Amniotic stem cell (primary cell): ENCODE measurements around the gene PLA2G2D.

Source experiments
- DNase-seq: peaks from one replicate; lab custom pipeline; 2025; lab: John Stamatoyannopoulos, UW

PLA2G2D gene

DNA sequence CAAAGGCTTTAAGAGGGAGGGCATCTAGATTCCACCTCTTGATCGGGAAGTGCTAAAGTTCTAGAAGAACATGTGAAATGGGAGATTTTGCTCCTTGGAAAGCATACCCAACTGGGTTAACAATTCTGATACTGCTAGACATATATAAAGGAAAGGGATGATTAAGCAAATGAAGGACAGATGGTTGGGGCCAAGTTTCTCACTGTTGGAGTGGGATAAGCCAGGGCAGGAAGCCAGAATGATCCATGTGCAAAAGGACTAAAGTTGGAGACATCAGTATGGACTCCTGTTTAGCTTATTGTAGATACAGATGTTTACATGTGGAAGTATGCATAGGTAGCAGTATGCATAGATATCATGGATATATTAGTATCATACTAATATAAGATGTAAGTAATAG lies 32.5 kb downstream of the PLA2G2D start:
- DNase-seq, result no peak

DNA sequence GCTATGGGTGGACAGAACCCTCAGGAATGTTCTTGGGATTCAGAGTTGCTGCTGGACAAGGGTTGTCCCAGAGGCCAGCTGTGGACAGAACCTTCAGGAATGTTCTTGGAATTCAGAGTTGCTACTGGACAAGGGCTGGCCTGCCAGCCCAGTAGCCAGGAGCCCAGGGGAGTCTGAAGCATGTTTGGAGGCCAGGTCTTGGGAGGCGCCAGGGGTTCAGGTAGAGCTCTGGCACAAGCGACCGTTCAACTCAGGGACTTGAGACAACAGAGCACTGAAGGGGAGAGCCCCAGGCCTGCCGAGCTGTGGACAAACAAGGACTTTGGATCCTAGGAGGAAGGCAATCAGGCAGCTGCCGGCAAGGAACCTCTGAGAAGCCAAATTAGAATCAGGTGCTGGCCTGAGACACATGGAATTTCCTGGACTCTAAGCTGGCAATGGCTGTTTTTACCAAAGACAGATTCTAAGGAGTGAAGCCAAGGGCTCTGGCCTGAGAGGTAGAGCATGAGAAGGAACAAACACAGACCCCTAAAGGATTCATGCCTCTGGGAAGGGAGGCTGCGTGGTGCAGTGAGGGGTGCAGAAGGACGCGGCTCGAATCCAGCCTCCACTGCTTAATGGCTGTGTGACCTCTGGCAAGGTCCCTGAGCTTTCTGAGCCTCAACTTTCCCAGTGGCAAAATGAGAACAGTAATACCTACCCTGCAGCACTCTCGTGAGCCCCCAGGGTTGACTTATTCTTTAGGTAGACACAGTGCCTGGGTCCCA lies 36.0 kb downstream of the PLA2G2D start:
- DNase-seq, result no peak

DNA sequence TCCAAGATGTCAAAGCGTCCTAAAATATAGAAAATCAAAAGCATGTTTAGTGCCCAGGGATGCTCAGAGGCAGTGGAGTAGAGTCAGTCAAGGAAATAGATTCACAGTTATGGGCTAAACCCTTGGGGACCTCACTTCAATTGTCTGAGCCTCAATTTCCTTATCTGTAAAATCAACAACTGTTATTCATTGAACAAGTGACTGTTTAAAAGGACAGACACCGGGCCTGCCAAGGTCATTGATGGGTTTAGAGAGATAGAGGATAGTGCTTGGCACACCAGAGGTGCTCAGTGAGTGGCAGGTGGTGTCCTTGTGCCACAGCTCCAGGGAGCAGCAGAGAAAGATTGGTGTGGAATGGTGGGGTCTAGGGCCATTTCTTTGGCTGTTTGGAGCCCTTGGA lies 36.6 kb downstream of the PLA2G2D start:
- DNase-seq, result no peak

DNA sequence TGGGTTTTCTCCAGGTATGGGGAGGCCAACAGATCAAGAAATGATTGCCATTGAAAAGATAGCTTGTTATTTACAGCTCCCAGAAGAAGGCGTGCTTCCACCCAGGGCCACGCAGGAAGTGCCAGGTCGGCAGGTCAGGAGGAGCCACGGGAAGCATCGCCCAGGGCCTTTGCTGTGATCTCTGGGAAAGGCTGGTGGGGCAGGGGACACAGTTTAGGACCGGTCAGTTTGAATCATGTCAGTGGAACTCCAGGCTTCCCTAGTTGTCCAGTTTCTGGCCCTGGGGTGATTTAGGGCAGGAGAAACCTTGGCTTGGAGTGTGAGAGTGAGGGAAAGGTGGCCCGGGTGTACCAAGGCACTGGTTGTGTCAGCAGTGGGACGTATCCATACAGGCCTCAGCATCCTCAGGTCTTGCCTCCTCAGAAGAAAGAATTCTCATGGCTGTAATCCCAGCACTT lies 38.0 kb downstream of the PLA2G2D start:
- DNase-seq, result no peak

DNA sequence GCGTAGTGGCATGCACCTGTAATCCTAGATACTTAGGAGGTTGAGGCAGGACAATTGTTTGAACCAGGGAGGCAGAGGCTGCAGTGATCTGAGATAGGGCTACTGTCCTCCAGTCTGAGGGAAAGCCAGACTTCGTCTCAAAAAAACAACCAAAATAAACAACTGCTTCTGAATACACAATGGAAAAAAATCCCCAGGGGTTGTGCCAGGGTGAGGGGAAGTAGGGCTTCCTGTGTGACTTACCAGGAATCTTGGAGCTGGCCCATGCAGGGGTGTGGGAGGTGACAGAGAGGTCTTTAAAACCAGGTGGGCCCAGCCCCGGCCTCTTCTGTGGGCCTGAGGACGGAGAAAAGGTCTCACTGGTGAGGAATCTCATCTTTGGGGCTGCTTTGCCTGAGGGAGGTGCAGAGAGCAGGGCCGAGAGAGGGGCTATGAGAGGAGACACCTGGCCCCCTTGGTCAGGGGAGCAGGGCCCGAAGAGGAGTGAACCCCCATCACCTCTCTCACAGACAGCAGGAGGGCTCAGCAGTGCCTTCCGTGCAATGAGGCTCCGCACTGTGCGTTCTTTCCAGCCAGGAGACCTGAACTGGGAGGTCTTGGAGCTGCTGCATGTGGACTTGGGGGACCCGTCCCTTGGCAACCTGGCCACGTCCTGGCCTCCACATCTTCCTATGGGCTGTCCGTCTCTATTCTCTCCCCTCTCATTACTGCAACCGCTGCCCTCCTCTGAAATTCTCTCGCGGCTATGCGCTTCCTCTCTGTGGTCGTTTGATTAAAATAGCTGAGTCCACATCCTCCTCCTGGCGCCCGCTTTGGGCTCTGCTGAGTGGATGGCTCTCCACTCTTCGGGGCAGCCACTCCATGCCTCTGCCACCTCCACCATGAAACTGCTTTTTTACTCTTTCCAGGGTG lies 38.6 kb downstream of the PLA2G2D start:
- DNase-seq, result no peak

DNA sequence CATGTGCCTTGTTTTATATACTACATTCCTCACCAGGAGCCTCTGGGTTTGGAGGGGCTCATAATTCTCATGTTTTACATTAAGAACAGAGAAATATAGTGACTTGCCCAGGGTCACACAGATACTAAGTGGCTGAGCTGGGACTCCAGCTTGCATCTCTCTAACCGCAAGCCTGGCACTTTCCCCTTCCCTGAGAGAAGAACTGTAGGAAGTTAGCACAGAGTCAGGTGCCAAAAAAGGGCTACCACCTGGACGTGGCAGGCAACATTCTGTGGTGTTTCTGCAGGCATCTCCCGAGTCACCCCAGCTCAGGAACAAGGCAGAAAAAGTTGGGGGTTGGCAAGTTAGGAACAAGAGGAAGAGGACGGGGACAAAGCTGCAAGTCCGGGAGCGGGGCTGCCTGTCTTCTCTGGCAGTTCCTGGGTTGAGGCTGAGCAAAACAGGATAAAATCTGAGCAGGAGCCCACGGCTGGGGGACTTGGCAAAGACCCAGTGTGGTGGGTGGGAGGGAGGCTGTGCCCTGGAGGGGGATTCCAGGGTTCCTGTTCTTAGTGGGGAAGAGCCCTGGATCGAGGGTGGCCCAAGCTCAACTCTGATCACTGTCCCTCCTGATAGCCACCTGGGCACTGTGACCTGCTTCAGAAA lies 39.6 kb downstream of the PLA2G2D start:
- DNase-seq, result no peak

DNA sequence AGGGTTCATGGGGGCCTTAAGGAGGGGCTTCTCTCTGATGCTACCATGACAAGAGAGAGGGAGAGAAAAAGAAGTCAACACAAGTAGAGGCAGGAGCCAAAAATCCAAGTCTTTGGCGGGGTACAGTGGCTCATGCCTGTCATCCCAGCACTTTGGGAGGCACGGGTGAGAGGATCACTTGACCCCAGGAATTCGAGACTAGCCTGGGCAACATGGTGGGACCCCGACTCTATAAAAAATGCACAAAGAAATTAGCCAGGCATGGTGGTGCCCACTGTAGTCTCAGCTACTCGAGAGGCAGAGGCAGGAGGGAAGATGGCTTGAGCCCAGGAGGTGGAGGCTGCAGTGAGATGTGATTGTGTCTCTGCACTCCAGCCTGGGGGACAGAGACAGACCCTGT lies 40.6 kb downstream of the PLA2G2D start:
- DNase-seq, result no peak

DNA sequence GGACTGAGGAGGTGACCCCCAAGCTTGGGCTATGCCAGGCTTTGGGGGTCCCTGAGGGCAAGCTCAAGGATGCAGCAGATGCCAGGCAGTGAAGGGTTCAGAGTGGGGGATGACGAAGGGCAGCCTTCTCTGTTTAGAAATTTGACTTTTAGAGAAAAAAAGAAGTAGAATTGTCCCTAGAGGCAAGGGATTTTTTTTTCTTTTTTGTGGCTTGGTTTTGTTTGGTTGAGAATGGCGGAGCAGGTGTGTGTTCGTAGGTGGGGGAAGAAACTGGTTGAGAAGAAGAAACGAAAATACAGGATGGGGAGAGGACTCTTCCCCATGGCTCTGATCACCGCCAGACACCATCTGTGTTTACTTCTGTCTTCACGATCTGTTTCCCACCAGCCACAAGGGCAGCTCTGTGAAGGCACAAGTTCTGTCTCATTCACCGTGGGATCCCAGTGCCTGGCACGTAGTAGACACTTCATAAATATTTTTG lies 41.1 kb downstream of the PLA2G2D start:
- DNase-seq, result no peak

DNA sequence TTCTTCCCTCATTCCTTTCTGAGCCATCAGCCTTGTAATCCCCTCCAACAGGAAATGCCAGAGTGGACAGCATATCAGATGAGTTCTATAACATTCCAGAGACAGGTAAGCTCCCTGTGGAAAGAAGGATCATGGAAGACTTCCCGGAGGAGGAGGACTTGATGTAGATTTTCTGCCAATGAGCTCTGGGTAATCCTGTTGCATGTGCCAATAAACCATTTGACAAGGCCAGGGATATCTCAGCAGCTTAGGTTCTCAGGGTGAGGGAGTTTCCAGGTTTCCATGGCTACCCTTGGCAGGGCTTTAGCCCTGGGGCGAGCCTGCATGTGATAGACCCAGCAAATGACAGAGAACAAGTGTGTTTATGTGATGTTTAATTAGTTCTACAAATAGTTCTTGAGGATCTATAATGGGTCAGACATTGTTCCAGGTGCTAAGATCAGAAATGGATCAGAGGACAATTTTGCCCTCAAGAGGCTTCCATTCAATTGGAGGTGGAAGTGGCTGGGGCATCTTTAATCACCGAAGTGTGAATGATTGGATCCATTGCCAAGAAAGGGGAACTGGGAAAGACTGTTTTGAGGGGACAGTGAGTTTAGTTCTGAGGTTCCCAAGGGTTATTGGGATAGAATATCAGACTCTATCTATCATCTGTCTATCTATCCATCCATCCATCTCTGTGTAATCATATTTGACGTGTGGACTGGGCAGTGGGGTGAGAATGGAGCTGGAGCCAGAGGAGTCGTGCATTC lies 42.5 kb downstream of the PLA2G2D start:
- no peak for DNase-seq

DNA sequence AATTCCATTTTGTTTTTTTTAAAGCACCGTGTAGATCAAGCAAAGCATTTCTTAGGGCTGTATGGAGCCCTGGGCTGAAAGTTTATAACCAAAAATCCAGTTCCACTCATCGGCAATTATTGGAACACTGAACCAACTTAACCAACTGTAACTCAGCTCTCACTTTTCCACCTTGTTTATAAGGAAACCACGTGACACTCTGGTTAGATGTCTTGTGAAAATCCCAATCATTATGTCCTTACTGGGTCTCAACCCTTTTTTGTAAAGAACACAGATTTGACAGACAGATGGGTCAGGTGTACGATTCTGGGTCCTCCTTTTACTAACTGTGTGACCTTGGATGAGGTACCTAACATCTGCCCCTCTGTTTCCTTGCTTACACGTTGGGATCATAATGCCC lies 43.1 kb downstream of the PLA2G2D start:
- DNase-seq, result no peak

DNA sequence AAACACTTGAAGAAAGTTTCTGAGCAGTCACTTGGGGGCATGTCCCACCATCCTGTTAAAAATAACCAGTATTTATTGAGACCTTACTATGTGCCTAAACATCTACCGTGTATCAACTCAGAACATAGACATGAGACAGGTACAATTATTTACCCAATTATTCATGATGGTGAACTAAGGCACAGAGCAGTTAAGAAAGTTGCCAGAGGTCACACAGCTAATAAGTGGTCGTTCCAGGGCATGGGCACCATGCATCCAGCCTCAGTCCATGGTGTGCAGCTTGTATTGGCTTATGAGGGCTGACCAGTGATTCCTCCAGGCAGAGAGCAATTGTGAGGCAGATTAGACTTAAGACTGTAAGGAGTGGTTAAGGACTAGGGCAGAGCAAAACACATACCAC lies 44.0 kb downstream of the PLA2G2D start:
- DNase-seq, result no peak

DNA sequence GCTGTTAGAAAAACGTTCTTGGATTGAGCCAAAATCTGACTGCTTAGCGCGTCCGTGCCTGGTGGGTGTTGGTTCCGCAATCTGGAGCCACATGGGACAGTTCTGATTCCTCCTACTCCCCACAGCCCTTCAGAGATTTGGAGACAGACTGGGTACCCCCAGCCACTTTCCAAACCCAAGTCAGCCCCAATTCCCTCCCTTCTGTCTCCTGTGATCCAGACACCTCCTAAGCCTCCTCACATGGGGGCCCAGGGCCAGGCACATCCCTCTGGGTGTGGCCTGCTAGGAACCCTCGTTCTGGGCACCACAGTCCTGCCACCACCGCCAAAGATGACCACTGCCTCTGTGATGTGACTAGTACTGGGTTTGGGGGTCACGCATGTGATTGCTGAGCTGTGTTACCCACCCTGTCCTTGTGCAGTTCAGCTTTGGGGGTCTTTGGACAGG lies 44.6 kb downstream of the PLA2G2D start:
- DNase-seq, result no peak

DNA sequence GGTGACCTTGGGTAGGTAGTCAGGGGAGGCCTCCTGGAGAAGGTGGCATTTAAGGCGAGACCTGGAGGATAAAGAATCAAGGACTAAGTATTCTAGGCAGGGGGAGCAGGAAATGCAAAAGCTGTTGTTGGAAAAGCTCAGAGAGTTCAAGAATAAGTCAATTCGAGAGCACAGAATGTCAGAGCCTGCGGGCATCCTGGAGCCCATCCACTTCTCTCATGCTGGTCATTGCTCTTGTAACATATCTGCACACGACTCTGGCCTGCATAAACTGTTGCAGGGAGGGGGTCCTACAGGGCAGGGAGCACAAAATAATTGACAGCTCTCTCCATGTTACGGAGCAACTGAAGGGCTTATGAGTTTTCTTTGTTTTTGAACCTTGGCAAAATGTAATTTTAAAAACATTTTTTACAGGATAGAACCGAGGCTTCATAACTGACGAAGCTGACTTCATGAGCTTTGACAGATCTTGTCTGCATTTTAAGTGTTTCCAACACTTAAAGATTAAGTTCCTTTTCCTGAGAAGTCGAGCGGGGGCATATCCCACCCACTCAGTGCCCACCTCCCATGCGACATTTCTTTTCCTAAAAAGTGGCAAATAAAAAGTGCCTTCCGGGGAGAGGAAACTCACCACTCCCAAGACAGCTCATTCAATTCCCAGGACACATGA lies 45.1 kb downstream of the PLA2G2D start:
- no peak for DNase-seq

DNA sequence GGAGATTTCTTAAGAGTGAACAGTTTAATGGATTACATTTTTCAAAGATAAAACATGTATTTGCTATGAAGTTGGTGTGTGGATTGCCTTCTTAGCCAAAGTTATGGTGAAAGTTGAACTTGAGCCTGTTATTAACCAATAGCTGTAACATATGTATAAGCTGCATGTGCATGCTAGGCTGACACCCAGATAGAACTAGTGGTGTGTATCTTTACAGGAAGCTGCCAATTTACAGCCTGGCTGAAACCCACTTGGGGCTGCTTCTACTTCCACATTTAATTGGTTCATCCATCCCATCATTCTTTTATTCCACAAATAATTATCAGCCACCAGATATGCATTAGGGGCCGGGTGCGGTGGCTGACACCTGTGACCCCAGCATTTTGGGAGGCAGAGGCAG lies 46.1 kb downstream of the PLA2G2D start:
- no peak for DNase-seq

DNA sequence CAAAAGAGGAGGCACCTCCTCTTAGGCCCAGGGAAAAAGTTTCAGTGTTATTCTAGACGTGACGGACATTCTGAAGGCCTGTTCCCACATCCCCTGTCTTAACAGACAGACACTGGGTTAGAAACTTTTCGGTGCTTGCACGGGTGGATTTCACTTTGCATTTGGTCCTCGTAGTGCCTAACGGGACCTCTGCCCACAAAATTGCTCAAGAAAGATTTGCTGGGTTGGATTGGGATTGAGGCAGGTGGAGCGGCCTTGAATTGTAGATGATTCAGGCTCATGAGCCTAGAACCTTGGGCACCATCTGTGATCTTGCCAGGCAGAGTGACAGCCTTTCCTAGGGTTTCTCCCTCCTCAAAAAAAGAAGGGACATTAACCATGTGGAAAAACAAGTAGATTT lies 46.6 kb downstream of the PLA2G2D start:
- no peak for DNase-seq

DNA sequence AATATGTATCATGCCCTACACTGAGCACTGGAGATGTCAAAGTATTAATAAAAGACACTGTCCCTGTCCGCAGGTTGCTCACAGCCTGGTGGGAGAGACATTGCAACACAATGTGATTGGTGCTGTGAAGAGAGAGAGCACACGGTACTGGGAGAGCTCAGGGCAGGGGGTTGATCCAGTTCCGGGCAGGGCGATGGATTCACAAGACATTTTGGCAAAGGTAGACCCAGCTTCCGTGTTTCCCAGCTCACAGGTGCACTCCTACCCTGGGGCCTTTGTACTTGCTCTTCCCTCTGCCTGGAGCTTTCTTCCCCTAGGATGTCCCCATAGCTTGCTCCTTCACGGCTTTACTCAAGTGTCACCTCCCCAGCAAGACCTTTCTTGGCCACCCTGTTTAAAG lies 47.9 kb downstream of the PLA2G2D start:
- no peak for DNase-seq

DNA sequence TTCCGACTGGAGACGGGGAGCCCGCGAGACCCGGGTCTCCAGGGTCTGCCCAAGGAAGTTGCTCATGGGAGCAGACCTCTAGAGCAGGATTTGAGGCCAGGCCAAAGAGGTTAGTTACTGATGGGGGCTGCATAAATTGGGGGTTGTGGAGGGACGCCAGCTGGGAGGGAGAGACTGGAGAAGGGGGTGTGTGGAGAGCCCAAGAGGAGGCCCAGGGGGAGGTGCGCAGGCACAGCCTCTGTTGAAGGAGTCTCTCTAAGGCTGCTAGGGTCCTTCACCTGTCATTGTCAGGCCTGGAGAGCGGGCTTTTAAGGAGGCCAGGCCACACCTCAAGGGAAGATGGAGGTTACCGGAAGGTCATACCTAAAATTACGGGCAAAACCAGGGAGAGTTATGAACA lies 49.0 kb downstream of the PLA2G2D start:
- no peak for DNase-seq

DNA sequence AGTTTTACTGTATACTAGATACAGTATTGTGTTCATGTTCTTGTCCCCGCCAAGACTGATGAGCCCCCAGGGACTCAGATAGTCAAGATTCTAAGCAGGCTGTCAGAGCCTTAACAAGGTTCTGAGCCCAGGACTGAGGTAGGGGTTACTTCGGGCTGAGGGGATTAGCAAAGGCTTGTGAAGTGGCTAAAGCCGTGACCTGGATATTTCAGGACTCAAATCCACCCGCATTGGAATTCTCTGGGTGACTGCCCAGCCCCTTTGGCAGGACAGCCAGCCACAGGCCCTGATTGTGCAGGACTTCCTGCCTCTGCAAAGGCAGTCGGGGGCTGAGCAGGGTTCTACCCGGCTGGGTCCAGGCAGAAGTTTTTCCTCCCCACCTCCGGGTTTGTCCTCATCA lies 49.5 kb downstream of the PLA2G2D start, which contains the start of gene PLA2G5:
TSS of gene PLA2G5 (plus strand) at position 321 of the 400 bp plus-strand sequence. CDS start 14,637 bp downstream, outside the sequence.
- no peak for DNase-seq

DNA sequence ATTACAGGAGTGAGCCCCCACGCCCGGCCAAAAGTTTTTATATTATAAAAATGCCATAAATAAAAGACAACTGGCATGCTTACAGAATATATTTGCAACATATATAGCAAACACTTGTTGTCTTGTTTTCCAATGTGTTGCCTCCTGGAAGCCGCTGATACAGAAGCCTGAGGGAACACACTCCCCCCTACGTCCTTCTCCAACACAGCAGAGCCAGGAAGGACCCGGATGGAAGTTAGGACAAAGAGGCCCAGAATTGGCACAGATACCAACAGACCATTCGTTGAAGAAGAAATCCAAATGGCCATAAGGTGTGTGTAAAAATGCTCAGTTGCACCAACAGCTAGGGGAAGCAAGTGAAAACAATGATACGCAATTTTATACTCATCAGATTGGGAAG lies 50.6 kb downstream of the PLA2G2D start:
- no peak for DNase-seq

DNA sequence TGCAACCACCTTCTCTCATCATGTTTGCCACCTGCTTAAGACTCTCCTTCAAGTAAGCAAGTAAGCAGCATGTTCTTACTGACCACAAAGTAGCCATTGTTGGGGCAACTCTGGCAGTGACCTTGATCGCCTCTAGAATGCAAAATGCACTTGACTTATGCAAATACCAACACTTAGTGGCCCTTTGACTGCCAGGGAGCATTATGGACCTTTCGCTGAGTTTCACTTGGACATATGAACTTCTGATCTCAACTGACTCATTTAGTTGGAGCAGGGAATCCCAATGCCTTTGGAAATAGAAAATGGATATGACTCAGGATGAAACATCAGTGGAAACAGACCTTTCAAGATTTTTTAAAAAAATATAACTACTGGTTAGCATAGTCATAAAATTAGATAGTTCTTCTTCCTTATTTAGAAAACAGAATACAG lies 55.5 kb downstream of the PLA2G2D start:
- DNase-seq, result no peak
